Stimulated activated naive CD4-positive, alpha-beta T cell (primary cell): Measurements from ENCODE around the gene TMEM182.

Experiments
- DNase-seq, 6 experiments: peaks; one replicate each; lab custom pipeline; 2025; lab: John Stamatoyannopoulos, UW

TMEM182 gene

GRCh38 chr2:102761763-102762162 is at the start of gene TMEM182:
TSS of gene TMEM182 (plus strand) at chr2:102762031. CDS start at chr2:102762218, 187 bp downstream.
- DNase-seq, result no peak

GRCh38 chr2:102717308-102718018 is 44.4 kb upstream of the TMEM182 start:
- no peak for DNase-seq

GRCh38 chr2:102718387-102719316 is 43.2 kb upstream of the TMEM182 start:
- DNase-seq, result no peak

- DNase-seq, result no peak
Measured at GRCh38 chr2:102724016-102724490, 37.8 kb upstream of the TMEM182 start.

- no peak for DNase-seq
Measured at GRCh38 chr2:102724553-102724952, 37.3 kb upstream of the TMEM182 start.

- no peak for DNase-seq
Measured at GRCh38 chr2:102726128-102727087, 35.4 kb upstream of the TMEM182 start.

- DNase-seq, result no peak
Measured at GRCh38 chr2:102735416-102736109, 26.3 kb upstream of the TMEM182 start.

- DNase-seq, result no peak
Measured at GRCh38 chr2:102736110-102736409, 25.8 kb upstream of the TMEM182 start.

- peak; percentile 66 to 83 (median 76) for DNase-seq
Measured at GRCh38 chr2:102736410-102737409, 25.1 kb upstream of the TMEM182 start.

GRCh38 chr2:102737431-102737830 is 24.4 kb upstream of the TMEM182 start:
- DNase-seq, result no peak

- DNase-seq, result no peak
Measured at GRCh38 chr2:102743259-102743658, 18.6 kb upstream of the TMEM182 start.

GRCh38 chr2:102748107-102748506 is 13.7 kb upstream of the TMEM182 start:
- DNase-seq, result no peak

GRCh38 chr2:102749938-102750337 is 11.9 kb upstream of the TMEM182 start:
- DNase-seq, result no peak

- DNase-seq, result peak in 3 of 6 experiments; percentile 13 to 31 (median 28)
Measured at GRCh38 chr2:102753563-102754159, 8.2 kb upstream of the TMEM182 start.

- DNase-seq, result no peak
Measured at GRCh38 chr2:102754456-102755145, 7.2 kb upstream of the TMEM182 start.

- no peak for DNase-seq
Measured at GRCh38 chr2:102755284-102755683, 6.5 kb upstream of the TMEM182 start.

GRCh38 chr2:102758439-102758838 is 3.4 kb upstream of the TMEM182 start:
- no peak for DNase-seq

GRCh38 chr2:102764083-102764482 is 2.3 kb downstream of the TMEM182 start:
- no peak for DNase-seq

- DNase-seq, result no peak
Measured at GRCh38 chr2:102765061-102765460, 3.2 kb downstream of the TMEM182 start.
